GM18517 (cell line): ENCODE measurements around the gene RASA2.
"Not testable (repeated sequence)": the region's sequence is repeated elsewhere in the genome, so short reads cannot be mapped to it uniquely, and the experiment has no call there.

Experiments used
- ATAC-seq: cut with Tn5 transposase; IDR thresholded peaks from one replicate; pipeline ENCODE4 v1.9.1; 2021; ENCODE audit warnings: mild to moderate bottlenecking, moderate library complexity; ENCODE audit not compliant: unreplicated experiment

Gene RASA2

DNA sequence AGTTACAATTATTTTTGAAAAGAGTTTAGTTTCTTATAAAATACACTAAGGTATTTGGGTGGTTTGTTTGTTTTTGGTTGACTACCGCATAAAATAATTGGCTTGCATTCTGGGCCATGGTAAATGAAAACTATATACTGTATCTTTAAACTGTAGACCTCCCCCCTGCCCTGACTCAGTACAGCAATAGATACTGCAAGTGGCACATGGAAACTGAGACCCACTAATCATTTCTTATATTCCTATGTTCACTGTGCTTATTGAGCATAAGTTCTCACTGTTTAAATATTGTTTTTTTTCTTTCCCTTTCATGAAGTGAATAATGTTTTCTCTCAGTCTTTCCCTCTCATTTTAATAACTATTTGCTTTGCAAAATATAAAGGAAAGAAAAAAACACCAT lies 45.8 kb downstream of the RASA2 start:
- no peak for ATAC-seq

DNA sequence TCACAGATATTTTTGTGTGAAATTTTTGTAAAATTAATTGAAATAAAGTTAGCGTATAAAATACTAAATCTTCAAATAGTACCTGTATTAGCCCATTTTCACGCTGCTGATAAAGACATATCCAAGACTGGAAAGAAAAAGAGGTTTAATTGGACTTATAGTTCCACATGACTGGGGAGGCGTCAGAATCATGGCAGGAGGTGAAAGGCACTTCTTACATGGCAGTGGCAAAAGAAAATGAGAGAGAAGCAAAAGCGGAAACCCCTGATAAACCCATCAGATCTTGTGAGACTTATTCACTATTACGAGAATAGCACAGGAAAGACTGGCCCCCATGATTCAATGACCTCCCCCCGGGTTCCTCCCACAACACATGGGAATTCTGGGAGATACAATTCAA lies 49.2 kb downstream of the RASA2 start:
- ATAC-seq, result not testable (repeated sequence)

DNA sequence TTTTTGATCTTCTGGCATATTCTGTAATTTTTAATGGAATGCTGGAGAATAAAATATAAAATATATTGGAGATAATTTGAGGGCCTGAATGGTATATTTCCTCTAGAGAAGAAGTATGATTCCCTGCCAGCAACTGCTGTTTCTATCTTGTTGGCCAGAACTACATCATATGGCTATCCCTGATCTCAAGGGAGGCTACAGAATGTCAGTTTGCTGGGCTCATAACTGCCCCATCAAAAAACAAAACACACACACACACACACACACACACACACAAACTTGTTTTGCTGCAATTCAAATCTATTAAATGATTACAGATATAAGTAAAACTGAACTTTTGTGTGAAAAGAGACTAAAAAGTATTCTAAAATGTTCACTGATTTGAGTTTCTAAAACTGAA lies 51.0 kb downstream of the RASA2 start:
- no peak for ATAC-seq

DNA sequence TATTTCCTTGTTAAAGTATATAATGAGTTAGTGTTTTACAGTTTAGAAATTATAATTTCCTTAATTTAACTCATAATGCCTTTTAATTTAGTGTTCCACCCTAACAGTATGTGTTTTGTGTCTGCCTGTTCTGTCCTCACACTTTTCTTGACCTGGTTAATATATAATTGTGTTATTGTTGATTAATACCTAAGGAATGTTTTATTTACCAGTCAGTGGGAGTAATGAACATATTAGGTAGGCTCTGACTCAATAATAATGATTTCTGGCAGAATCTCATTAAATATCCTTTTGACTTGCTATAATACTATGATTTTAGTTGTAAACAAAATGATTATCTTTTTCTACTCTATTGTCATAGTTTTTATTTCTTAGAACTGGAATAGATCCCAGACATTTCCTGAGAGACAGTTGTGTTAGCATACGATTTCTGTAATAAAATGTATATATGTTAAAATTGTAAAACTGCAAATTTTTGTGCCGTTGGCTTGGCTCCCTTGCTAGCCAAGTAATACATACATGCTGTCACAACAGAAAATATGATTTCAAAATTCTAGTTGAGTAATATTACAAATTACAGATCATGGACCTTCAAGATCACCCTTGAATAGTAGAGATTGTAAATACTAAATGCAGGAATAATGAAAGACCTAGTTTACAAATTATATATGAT lies 51.9 kb downstream of the RASA2 start:
- ATAC-seq, result no peak

DNA sequence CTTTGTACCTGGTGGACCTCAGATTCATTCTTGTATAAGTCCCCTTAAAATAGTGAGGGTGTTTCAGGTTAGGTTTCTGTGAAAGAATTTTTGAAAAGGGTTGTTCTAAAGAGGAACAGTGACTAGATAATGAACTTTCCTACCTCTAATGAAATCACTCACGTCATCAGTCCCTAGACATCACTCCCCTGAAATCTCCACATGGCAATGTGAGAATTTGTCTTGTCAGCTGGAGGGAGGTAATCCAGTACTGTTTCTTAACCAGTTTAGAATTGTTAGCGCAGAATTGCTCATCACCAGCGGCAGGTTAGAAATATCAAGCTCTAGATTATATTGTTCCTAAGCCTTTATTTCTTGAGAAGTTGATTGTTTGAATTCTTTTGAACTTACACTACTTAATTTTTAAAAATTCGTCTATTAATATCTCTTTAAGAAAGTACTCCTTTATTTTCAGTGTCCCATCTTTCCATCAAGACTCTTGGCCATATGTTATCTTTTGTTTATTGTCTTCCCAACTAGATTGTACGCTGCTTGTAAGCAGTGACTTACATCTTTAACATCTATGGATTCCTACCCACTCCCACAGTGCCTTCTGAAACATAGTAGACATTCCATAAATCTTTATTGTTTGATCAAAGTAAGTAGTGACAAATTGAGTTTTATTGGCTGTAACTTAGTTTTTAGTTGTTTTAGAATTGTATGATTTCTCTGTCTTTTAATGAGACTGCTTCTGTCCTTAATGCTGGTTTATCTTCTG lies 52.8 kb downstream of the RASA2 start:
- no peak for ATAC-seq

DNA sequence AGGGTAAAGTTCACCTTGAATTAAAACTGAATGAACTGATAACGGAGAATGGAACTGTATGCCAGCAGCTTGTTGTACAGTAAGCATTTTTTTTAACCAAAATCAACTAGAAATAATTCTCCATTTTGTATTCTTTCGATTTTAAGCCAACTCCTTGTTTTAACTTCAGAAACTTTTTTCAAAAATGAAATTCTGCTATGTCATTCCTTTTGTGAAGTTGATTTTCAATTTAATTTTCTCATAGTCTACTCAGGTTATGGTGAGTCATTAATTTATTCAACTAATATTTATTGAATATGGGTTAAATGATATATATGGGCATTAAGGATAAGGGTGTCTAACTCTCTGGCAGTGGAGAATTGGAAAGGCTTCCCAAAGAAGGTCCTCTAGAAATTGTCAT lies 53.7 kb downstream of the RASA2 start:
- no peak for ATAC-seq

DNA sequence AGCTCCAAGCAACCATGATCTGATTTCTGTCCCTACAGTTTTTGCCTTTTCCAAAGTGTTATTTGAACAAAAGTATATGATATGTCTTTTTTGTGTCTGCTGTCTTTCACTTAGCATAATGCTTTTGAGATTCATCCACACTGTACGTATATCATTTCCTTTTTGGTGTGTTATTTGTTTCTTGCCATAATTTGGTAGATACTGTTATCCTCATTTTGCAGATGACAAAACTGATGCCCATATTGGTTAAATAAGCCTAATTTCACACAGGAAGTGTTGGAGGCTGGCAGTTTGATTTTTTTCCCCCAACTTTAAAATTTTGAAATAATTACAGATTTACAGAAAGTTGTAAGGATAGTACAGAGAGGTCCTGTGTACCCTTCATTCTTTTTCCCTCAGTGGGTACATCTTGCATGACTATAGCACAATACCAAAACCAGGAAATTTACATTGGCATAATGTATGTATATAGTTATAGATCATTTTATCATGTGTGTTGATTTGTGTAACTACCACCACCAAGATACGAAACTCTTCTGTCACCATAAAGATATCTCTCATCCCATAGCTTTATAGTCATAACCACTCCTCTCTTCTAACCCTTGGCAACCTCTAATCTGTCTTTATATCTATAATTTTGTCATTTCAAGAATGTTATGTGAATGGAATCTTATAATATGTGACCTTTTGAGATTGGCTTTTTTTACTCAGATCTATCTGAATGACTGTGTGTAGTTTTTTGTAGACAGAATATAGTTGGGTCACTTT lies 55.6 kb downstream of the RASA2 start:
- ATAC-seq, result no peak

DNA sequence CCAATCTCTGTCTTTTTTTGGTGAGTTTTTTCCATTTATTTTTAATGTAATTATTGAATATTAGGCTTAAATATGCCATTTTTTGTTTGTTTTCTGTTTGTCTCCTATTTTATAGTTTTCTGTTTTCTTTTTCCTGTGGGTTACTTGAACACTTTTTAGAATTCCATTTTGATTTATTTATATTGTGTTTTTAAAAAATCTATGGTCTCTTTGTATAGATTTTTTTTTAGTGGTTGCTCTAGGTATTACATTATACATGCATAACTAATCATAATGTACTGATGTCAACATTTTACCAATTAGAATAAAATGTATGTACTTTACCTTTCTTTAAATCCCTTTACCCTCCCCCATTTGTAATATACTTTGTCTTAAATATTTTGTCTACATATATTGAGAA lies 56.2 kb downstream of the RASA2 start:
- no peak for ATAC-seq

DNA sequence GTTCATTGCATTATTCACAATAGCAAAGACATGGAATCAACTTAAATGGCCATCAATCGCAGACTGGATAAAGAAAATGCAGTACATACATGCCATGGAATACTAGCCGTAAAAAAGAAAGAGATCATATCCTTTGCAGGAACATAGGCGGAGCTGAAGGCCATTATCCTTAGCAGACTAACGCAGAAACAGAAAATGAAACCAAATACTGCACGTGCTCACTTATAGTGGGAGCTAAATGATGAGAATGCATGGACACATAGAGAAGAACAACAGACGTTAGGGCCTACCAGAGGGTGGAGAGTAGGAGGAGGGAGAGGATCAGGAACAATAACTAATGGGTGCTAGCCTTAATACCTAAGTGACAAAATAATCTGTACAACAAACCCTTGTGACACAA lies 57.9 kb downstream of the RASA2 start:
- no peak for ATAC-seq

DNA sequence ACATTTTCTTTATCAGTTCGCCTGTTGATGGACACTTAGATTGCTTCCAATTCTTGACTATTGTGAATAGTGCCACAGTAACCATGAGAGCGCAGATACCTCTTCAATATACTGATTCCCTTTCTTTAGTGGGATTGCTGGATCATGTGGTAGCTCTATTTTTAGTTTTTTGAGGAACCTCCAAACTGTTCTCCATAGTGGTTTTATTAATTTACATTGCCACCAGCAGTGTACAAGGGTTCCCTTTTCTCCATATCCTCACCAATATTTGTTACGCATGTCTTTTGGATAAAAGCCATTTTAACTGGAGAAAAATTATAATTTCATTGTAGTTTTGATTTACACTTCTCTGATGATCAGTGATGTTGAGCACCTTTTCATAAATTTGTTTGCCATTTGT lies 59.3 kb downstream of the RASA2 start:
- no peak for ATAC-seq

DNA sequence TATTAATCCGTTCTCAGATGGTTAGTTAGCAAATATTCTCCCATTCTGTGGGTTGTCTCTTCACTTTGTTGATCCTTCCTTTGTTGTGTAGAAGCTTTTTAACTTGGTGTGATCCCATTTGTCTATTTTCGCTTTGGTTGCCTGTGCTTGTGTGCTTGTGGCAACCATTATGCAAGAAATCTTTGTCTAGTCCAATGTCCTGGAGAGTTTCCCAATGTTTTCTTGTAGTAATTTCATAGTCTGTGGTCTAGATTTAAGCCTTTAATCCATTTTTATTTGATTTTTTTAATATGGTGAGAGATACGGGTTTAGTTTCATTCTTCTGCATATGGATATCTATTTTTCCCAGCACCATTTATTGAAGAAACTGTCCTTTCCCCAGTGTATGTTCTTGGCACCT lies 59.8 kb downstream of the RASA2 start:
- no peak for ATAC-seq

DNA sequence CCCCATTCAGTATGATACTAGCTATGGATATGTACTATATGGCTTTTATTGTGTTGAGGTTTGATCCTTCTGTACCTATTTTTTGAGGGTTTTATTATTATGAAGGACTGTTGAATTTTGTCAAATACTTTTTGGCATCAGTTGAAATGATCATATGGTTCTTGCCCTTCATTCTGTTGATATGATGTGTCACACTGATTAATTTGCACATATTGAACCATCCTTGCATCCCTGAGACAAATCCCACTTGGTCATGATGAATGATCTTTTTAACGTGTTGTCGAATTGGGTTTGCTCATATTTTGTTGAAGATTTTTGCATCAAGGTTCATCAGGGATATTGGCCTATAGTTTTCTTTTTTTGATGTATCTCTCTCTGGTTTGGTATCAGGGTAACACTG lies 61.0 kb downstream of the RASA2 start:
- ATAC-seq, result no peak

DNA sequence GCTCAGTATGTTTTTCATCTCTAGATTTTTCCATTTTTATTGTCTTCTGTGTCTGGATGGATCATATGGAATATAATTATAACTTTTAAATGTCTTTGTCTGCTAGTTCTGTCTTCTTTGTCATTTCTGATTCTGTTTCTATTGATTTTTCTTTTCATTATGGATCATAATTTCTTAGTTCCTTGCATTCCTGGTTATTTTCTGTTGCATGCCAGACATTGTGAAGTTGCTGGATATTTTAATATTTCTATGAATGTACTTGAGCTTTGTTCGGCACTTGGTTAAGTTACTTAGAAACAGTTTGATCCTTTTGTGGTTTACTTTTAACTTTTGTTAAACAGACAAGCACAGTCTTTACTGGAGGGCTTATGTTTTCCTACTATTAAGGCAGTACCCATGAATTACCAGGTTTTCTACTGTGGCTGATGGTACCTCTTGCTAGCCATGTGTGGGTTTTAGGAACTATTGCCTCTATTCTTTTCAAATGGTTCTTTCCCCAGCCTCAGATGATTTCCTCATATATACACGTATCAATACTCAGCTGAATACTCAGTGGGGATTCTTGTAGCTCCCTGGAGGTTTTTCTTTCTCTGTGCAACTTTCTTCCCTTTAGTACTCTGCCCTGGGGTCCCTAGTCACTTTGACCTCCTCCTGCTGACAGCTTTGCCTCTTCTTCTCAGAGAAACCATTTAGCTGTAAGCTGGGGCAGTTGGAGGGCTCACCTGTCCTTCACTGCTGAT lies 64.3 kb downstream of the RASA2 start:
- no peak for ATAC-seq

DNA sequence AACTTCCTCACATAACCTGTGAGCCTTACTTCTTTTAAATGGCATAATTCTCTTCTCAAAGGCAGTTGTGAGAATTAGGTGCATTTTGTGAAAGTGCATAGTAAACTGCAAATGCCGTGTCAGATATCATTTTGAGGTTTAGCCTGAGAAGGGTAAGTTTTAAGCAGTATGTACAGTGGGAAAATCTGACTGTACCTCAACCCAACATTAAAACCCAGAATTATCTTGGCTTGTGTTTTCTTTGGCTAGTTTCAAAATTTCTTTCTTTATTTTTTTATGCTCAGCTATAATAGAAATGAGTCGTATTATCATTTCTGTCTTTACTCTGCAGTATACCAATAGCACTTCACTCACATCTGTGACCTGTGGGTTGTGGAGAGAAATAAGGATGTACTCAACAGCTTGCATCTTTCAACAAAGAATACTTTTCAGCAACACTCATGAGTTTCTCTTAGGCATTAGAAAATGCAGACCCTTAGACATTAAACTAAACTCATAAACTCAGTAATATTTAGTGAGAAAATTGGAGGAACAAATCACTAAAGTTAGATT lies 65.7 kb downstream of the RASA2 start:
- ATAC-seq, result no peak

DNA sequence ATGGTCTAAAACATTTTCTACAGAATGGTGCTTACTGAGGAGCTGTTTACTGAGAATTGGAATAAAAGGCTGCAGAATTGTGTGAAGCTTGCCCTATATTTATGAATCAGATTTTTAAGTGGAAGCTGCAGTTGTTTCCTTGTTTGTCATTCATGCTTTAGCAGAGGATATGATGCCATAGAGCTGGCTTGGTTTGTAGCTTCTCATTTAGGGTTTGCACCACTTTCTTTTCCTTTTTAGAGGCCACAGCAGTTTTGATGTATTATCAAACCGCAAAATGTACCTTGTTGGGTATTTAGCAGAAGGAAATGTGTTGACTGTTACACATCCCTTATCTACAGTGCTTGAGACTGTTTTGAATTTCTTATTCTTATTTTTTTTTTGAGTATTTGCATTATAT lies 66.2 kb downstream of the RASA2 start:
- no peak for ATAC-seq

DNA sequence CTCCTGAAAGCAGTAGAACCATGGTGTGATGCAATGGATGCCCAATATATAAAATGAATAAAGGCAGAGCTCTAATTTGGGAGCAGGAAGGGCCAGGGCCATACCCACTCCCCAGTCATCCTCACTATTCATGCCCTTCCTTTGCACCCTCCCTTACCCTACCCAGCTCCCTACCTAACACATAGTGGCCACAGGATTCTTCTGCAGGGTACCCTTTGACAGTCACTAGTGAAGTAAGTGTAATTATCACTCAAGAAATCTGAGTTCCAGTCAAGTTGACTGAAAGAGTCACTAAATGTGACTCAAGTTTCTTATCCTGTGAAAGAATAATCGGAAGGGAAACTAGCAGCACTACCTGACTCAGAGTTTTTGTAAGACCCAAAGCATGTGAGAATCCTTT lies 69.2 kb downstream of the RASA2 start:
- ATAC-seq, result no peak

DNA sequence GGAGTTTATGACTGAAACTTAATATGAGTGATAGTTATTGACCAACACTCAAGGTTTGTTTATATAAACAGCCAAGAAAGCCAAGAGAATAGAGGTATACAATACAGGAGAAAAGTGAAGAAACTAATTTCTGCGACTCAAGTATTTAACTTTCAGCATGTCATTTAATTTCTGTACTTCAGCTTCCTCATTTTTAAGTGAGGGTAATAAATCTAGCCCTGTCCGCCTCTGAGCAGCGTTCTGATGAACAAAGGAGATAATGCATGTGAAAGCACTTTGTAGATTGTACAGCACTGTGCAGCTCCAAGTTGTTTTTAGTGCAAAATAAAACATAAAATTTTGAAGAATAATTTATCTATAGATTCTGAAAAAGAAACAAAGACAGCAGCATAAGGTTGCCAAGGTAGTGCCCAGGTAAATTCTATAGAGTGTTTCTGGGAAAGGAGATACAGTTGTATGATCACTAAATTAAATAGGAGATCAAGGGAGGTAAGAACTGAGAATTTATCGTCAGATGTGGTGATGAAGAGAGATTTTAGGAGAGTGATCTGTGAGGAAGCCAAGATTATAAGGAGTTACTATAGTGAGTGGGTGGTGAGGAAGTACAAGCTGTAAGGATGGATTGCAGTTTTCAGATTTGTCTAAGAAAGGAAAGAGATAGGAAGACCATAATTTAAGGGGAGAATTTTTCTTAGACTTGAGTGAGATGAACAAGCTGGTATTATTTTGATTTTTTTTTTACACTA lies 71.3 kb downstream of the RASA2 start:
- ATAC-seq, result no peak

DNA sequence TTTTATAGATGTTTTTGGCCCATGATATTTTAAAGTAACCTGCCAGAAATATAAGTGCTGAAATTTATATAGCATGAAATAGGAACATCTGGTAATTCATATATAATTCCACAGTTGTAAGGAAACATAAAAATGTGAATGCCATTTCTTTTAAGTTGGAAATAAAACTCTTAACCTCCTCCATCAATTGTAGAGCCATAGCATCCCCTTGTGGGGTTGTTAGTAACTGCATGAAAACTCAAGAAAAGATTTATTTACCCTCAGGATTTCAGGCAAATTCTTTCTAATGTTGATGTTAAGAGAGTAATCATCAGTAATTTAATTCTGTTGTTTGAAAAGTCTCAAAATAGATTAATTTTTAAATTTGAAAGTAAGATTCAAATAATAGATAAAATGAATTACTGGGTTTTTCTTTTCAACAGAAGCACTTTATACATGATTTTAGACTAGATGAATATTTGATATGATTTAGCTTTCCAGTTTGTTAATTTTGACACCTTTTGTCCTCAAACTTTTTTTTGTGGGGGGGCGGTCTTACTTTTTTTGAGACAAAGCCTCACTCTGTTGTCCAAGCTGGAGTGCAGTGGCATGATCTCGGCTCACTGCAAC lies 74.7 kb downstream of the RASA2 start:
- ATAC-seq, result no peak

DNA sequence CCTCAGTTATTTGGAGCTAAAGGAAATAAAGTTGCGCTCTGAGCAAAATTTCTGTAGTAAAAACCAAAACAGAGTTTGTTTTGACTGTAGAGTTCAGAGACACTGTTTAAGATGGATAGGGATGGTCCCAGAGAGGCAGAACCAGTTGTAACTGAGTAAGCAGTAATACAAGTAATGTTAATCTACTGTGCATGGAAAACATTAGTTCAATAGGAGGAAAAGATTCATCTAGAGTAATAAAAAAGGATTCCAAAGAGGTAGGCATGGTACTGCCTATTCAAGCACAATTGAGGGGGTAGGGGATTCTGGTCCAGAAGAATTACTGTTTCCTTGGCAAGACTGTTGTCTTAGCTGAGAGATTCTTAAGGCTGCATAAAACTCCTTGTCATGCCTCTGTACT lies 77.4 kb downstream of the RASA2 start:
- ATAC-seq, result no peak

DNA sequence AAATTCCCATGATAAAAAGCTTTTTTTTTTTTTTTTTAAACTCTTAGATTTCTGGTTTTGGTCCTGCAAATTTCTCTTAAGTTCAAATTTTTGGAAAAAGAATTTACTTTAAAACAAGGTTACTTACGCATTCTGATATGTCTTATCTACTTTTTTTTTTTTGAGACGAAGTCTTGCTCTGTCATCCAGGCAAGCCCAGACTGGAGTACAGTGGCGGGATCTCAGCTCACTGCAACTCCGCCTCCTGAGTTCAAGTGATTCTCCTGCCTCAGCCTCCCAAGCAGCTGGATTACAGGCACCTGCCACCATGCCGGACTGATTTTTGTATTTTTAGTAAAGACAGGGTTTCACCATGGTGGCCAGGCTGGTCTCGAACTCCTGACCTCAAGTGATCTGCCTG lies 83.2 kb downstream of the RASA2 start:
- no peak for ATAC-seq
